GM12878 (cell line): Measurements from ENCODE around the gene PRRT3.

Source experiments
- CTCF ChIP-seq, 3 experiments: IDR thresholded peaks in 2 of 3; conservative IDR thresholded peaks in 1 of 3; 2 replicates each; pipeline ENCODE4 v1.5.1; 2011; ENCODE audit warnings: low read depth in 3 of 3, low read length in 3 of 3, mild to moderate bottlenecking in 3 of 3, control low read depth in 2 of 3, moderate library complexity in 2 of 3, inconsistent platforms in 1 of 3, mixed read lengths in 1 of 3; ENCODE audit not compliant: control insufficient read depth in 2 of 3, insufficient read depth in 1 of 3; ENCODE audit errors: extremely low read depth in 1 of 3
- EGR1 ChIP-seq, 2 experiments: IDR thresholded peaks; 1 replicate in 1 of 2; 2 replicates in 1 of 2; pipeline ENCODE4 v1.6.1; 2011 to 2012; ENCODE audit warnings: low read depth in 2 of 2, low read length in 2 of 2, borderline replicate concordance in 1 of 2, mild to moderate bottlenecking in 1 of 2, moderate library complexity in 1 of 2
- FOS ChIP-seq: IDR thresholded peaks from 3 replicates; pipeline ENCODE4 v1.6.1; 2011; ENCODE audit warnings: borderline replicate concordance; ENCODE audit not compliant: insufficient read length; ENCODE audit errors: extremely low read depth
- GABPA ChIP-seq: IDR thresholded peaks from 2 replicates; pipeline ENCODE4 v1.6.1; 2014; ENCODE audit warnings: antibody characterized with exemption, low read depth, mild to moderate bottlenecking, inconsistent platforms
- IKZF1 ChIP-seq: fragments of 450-650 bp; conservative IDR thresholded peaks from 2 replicates; pipeline ENCODE4 v1.6.1; 2017; ENCODE audit warnings: antibody characterized with exemption, mild to moderate bottlenecking
- MXI1 ChIP-seq: fragments of 150-350 bp; IDR thresholded peaks from 2 replicates; pipeline ENCODE4 v1.6.1; 2011; ENCODE audit warnings: low read depth, mild to moderate bottlenecking, inconsistent platforms, low read length, improper control_type of control experiment
- NFIC ChIP-seq: IDR thresholded peaks from 2 replicates; pipeline ENCODE4 v1.6.1; 2012; ENCODE audit warnings: low read depth, mild to moderate bottlenecking, inconsistent platforms, low read length, moderate library complexity
- POLR2A ChIP-seq: IDR thresholded peaks from 2 replicates; pipeline ENCODE4 v1.6.1; 2011; ENCODE audit warnings: low read depth, mild to moderate bottlenecking, low read length
- RAD21 ChIP-seq: IDR thresholded peaks from 2 replicates; pipeline ENCODE4 v1.6.1; 2011; ENCODE audit warnings: mild to moderate bottlenecking, low read depth, low read length, moderate library complexity; ENCODE audit not compliant: insufficient read depth
- SMC3 ChIP-seq: IDR thresholded peaks from 2 replicates; pipeline ENCODE4 v1.6.1; 2011; ENCODE audit warnings: low read length, improper control_type of control experiment, borderline replicate concordance
- SRF ChIP-seq, 2 experiments: IDR thresholded peaks; 2 replicates each; pipeline ENCODE4 v1.6.1; 2011; ENCODE audit warnings: low read depth in 2 of 2, low read length in 2 of 2, mild to moderate bottlenecking in 1 of 2, moderate library complexity in 1 of 2
- YY1 ChIP-seq: IDR thresholded peaks from 2 replicates; pipeline ENCODE4 v1.6.1; 2011; ENCODE audit warnings: low read depth, mild to moderate bottlenecking, low read length
- ZSCAN29 ChIP-seq: fragments of 450-650 bp; IDR thresholded peaks from 2 replicates; pipeline ENCODE4 v1.6.1; 2017; ENCODE audit warnings: mild to moderate bottlenecking, moderate library complexity

DNA sequence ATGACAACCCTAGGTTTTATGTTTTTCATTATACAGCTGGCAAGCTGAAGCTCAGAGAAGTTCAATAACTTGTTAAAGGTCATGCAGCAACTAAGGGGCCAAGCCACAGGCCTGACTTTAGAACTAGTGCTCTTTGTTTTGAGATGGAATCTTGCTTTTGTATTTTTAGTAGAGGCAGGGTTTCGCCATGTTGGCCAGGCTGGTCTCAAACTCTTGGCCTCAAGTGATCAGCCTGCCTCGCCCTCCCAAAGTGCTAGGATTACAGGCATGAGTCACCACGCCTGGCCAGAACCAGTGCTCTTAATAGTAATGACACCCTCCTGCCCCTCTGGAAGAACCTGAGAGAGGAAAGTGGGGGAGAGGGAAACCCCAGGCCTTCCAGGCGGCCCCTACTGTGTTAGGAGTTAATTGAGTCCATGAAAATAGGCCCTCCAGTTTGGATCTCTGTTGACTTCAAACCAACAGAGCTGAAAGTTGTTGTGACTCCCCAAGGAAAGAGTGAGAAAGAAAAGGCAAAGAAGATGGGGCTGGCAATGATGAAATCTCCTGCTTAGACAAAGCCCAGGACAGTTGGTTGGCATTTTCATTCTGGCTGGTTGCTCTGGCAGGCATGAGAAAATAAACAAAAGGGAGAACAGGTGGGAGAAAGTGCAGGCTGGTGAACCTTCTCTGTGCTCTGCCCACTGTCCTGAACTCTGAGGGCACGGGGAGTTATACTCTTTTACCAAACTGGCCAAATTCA, 3.6 kb upstream of the PRRT3 start:
- no peak for TF ChIP-seq CTCF (IDR thresholded peaks at IDR 0.05 in 2 of 3, conservative IDR thresholded peaks at IDR 0.05 in 1 of 3; ENCODE audit: control insufficient read depth in 2 of 3, extremely low read depth in 1 of 3, insufficient read depth in 1 of 3, low read depth in 3 of 3, low read length in 3 of 3)
- no peak for TF ChIP-seq ZSCAN29
- TF ChIP-seq GABPA = no peak
- no peak for TF ChIP-seq FOS
- TF ChIP-seq POLR2A = no peak
- no peak for TF ChIP-seq SMC3
- TF ChIP-seq MXI1 = no peak
- TF ChIP-seq RAD21 = no peak
- no peak for TF ChIP-seq NFIC
- TF ChIP-seq SRF (IDR thresholded peaks at IDR 0.05; ENCODE audit: low read depth in 2 of 2, low read length in 2 of 2) = no peak
- no peak for TF ChIP-seq EGR1 (IDR thresholded peaks at IDR 0.05; ENCODE audit: borderline replicate concordance in 1 of 2, low read depth in 2 of 2, low read length in 2 of 2)
- TF ChIP-seq IKZF1 = no peak
- no peak for TF ChIP-seq YY1
